Measurements from ENCODE around the gene POU6F1.

DNA sequence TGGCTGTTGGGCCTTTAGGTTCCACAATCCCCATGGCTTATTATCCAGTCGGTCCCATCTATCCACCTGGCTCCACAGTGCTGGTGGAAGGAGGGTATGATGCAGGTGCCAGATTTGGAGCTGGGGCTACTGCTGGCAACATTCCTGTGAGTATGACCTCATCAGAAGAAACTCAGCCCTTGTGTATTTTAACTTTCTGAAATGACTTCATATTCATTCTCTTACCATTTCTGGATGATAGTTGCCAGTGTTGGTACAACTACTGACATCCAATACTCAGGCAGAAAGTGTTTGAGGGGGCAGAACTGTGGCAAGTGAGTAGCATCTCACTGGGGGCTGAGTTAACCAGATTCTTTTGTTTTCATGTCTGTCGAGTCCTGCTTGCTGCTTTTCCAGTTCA lies 23.1 kb upstream of the POU6F1 start:
- TF ChIP-seq, protein P1, sequence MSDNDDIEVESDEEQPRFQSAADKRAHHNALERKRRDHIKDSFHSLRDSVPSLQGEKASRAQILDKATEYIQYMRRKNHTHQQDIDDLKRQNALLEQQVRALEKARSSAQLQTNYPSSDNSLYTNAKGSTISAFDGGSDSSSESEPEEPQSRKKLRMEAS (IDR thresholded peaks at IDR 0.05) = no peak
- TF ChIP-seq, protein P2, sequence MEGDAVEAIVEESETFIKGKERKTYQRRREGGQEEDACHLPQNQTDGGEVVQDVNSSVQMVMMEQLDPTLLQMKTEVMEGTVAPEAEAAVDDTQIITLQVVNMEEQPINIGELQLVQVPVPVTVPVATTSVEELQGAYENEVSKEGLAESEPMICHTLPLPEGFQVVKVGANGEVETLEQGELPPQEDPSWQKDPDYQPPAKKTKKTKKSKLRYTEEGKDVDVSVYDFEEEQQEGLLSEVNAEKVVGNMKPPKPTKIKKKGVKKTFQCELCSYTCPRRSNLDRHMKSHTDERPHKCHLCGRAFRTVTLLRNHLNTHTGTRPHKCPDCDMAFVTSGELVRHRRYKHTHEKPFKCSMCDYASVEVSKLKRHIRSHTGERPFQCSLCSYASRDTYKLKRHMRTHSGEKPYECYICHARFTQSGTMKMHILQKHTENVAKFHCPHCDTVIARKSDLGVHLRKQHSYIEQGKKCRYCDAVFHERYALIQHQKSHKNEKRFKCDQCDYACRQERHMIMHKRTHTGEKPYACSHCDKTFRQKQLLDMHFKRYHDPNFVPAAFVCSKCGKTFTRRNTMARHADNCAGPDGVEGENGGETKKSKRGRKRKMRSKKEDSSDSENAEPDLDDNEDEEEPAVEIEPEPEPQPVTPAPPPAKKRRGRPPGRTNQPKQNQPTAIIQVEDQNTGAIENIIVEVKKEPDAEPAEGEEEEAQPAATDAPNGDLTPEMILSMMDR (IDR thresholded peaks at IDR 0.05; ENCODE audit: control extremely low read depth in 1 of 3, insufficient read depth in 1 of 3, low read depth in 1 of 3, low read length in 3 of 3) = no peak
- no peak for TF ChIP-seq EP300 (IDR thresholded peaks at IDR 0.05; ENCODE audit: borderline replicate concordance in 1 of 2, low read depth in 2 of 2, low read length in 2 of 2)
- no peak for TF ChIP-seq RXRA (IDR thresholded peaks at IDR 0.05; ENCODE audit: insufficient read depth, low read depth, low read length)
- no peak for TF ChIP-seq TCF12 (IDR thresholded peaks at IDR 0.05; ENCODE audit: low read depth, low read length)
- TF ChIP-seq HDAC2 (IDR thresholded peaks at IDR 0.05; ENCODE audit: borderline replicate concordance in 1 of 2, low read depth in 2 of 2, low read length in 2 of 2) = no peak
- TF ChIP-seq GABPA (IDR thresholded peaks at IDR 0.05; ENCODE audit: borderline replicate concordance, insufficient read depth, low read length) = no peak
- TF ChIP-seq RFX5 (IDR thresholded peaks at IDR 0.05; ENCODE audit: borderline replicate concordance, low read depth, low read length) = no peak
- TF ChIP-seq, protein P3, sequence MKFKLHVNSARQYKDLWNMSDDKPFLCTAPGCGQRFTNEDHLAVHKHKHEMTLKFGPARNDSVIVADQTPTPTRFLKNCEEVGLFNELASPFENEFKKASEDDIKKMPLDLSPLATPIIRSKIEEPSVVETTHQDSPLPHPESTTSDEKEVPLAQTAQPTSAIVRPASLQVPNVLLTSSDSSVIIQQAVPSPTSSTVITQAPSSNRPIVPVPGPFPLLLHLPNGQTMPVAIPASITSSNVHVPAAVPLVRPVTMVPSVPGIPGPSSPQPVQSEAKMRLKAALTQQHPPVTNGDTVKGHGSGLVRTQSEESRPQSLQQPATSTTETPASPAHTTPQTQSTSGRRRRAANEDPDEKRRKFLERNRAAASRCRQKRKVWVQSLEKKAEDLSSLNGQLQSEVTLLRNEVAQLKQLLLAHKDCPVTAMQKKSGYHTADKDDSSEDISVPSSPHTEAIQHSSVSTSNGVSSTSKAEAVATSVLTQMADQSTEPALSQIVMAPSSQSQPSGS (IDR thresholded peaks at IDR 0.05; ENCODE audit: low read length) = no peak

Data from H1 (cell line).